ENCODE measurements around the gene HIVEP3. TPM values are rescaled to one million over a fixed set of nuclear protein-coding genes. Genes with fewer than 3 reads are reported as not detected.

Gene HIVEP3
- total RNA-seq, 1 experiment from 2014 or later, result 1.4 TPM

- no peak overlapping the region for H4K91ac ChIP-seq (ENCODE audit: insufficient read length, low read depth, low read length)
- WGBS (ENCODE audit: extremely low coverage, insufficient read length, low lambda C conversion rate), result no CpG with 5 or more reads among the region's 5 CpGs
- no peak overlapping the region for H3K27ac ChIP-seq (ENCODE audit: insufficient read length, low read depth, low read length)
- H3K23me2 ChIP-seq (ENCODE audit: insufficient read length, low read depth, low read length, poor library complexity, severe bottlenecking), result no peaks in the 10 kb centered on the region
- H3K4me3 Mint-ChIP-seq, result no peak overlapping the region
- H3K18ac ChIP-seq (ENCODE audit: insufficient read length, low read depth, low read length), result no peak overlapping the region
- H2BK5ac ChIP-seq (ENCODE audit: insufficient read length, low read length), result no peak overlapping the region
- H4K20me1 ChIP-seq (ENCODE audit: control insufficient read depth, insufficient read depth, insufficient read length), result no peaks in the 10 kb centered on the region
- H3K56ac ChIP-seq (ENCODE audit: insufficient read length, low read depth, low read length), result no peak overlapping the region
- H3K9me3 ChIP-seq (ENCODE audit: control insufficient read depth, low read depth, low read length), result no peaks in the 10 kb centered on the region
- no peak overlapping the region for H3K4ac ChIP-seq (ENCODE audit: low read depth, low read length)
- H3K27me3 Mint-ChIP-seq (ENCODE audit: low read depth), result peaks cover 2% of the 10 kb centered on the region; the same call in 1 of the 2 replicates
- no peak overlapping the region for H2BK20ac ChIP-seq (ENCODE audit: low read depth, low read length, poor library complexity, severe bottlenecking)
- H2BK120ac ChIP-seq (ENCODE audit: low read depth, low read length, poor library complexity, severe bottlenecking), result no peak overlapping the region
- H3T11ph ChIP-seq (ENCODE audit: low read length), result no peak overlapping the region
- DNase-seq, result no peak
- no peaks in the 10 kb centered on the region for H3K79me2 ChIP-seq (ENCODE audit: insufficient read depth, low read length)
- H3K9ac ChIP-seq (ENCODE audit: extremely low read depth, insufficient read length, low read length), result no peak overlapping the region
- no peak for TF ChIP-seq CTCF (conservative IDR thresholded peaks at IDR 0.05)
- no peak overlapping the region for H2AK5ac ChIP-seq (ENCODE audit: insufficient read length, low read length)
- no peak overlapping the region for H3K27ac Mint-ChIP-seq
- H3K79me1 ChIP-seq (ENCODE audit: insufficient read depth, low read depth, low read length, poor library complexity, severe bottlenecking), result no peaks in the 10 kb centered on the region
- no peak overlapping the region for H3K23ac ChIP-seq (ENCODE audit: insufficient read length, low read depth, low read length)
- no peaks in the 10 kb centered on the region for H3K36me3 Mint-ChIP-seq (ENCODE audit: insufficient read depth in 1 of 3, low read depth in 3 of 3)
- H3K4me2 ChIP-seq (ENCODE audit: insufficient read depth, insufficient read length, low read length), result no peak overlapping the region
- no peak overlapping the region for H4K8ac ChIP-seq (replicated peaks; ENCODE audit: insufficient read length, low read depth, low read length)
- peaks cover 4 to 6% of the 10 kb centered on the region in 2 experiments; a peak in 3 of 4 replicates for H3K4me1 Mint-ChIP-seq
- H2AFZ ChIP-seq (ENCODE audit: low read length), result no peak overlapping the region
- no peak overlapping the region for H3K14ac ChIP-seq (ENCODE audit: insufficient read depth, low read length)
- H2BK15ac ChIP-seq (ENCODE audit: low read depth, low read length), result no peak overlapping the region
- H4K5ac ChIP-seq (ENCODE audit: insufficient read length, low read depth, low read length), result no peak overlapping the region
- no peaks in the 10 kb centered on the region for H3K27me3 ChIP-seq (ENCODE audit: insufficient read depth, low read length)
- H3K4me1 ChIP-seq (ENCODE audit: insufficient read depth, low read length), result no peaks in the 10 kb centered on the region
- no peak overlapping the region for H2BK12ac ChIP-seq (ENCODE audit: insufficient read length, low read depth, low read length)
- no peaks in the 10 kb centered on the region for H3K9me3 Mint-ChIP-seq
Observed at GRCh38 chr1:41791667-41792484, 126.8 kb downstream of the HIVEP3 start.

All from H9 (cell line).